ENCODE measurements around the gene CLDN19. TPM values are rescaled to one million over a fixed set of nuclear protein-coding genes. Genes with fewer than 3 reads are reported as not detected.
"Not testable (repeated sequence)": the region's sequence is repeated elsewhere in the genome, so short reads cannot be mapped to it uniquely, and the experiment has no call there.

Gene CLDN19
- total and polyA plus RNA-seq, 8 donors = 0.04 TPM; not detected in 7

- no peak overlapping the region for H3K4me3 ChIP-seq
- H3K9me3 ChIP-seq = no peaks in the 10 kb centered on the region
- no peak for DNase-seq
- no peaks in the 10 kb centered on the region for H3K36me3 ChIP-seq
- H3K4me1 ChIP-seq = no peaks in the 10 kb centered on the region
- WGBS, 2 donors = 82 to 87% methylated on average over 6 of the region's 6 CpGs
- no peak overlapping the region for H3K27ac ChIP-seq
- TF ChIP-seq CTCF (IDR thresholded peaks at IDR 0.05) = no peak
- no peaks in the 10 kb centered on the region for H3K27me3 ChIP-seq
- ATAC-seq = no peak
- intact Hi-C loops (cut with DNase I) = no loop called here
- FAIRE-seq = no peak
Measured at GRCh38 chr1:42723511-42723910, 16.5 kb downstream of the CLDN19 start.

- 98 to 100% methylated on average over 2 of the region's 2 CpGs for WGBS, 2 donors
- H3K27ac ChIP-seq; DNase-seq; H3K36me3 ChIP-seq; H3K4me3 ChIP-seq; intact Hi-C loops (cut with DNase I); H3K9me3 ChIP-seq; FAIRE-seq; ATAC-seq; H3K4me1 ChIP-seq; H3K27me3 ChIP-seq: not testable (repeated sequence)
Measured at GRCh38 chr1:42722403-42722802, 17.6 kb downstream of the CLDN19 start.

GRCh38 chr1:42721926-42722325 is 18.1 kb downstream of the CLDN19 start:
- ATAC-seq (no peak), DNase-seq (no peak), FAIRE-seq (no peak)
- Histone ChIP-seq H3K36me3 (no peaks in the 10 kb centered on the region), H3K27me3 (no peaks in the 10 kb centered on the region), H3K4me3 (no peak overlapping the region), H3K27ac (no peak overlapping the region), H3K9me3 (no peaks in the 10 kb centered on the region), H3K4me1 (no peaks in the 10 kb centered on the region)
- intact Hi-C loops (cut with DNase I) = no loop called here
- WGBS, 2 donors = 98 to 99% methylated on average over 3 of the region's 3 CpGs
- TF ChIP-seq CTCF (IDR thresholded peaks at IDR 0.05) = no peak

- ATAC-seq (peak in 3 of 4 donors; percentile 65 to 84 (median 83)), DNase-seq (no peak), FAIRE-seq (no peak)
- Histone ChIP-seq H3K9me3 (no peaks in the 10 kb centered on the region), H3K27me3 (no peaks in the 10 kb centered on the region), H3K36me3 (no peaks in the 10 kb centered on the region), H3K4me1 (no peaks in the 10 kb centered on the region), H3K4me3 (no peak overlapping the region), H3K27ac (no peak overlapping the region)
- TF ChIP-seq CTCF (IDR thresholded peaks at IDR 0.05) = no peak
- intact Hi-C loops (cut with DNase I) = no loop called here
- 76 to 81% methylated on average over 1 of the region's 1 CpG for WGBS, 2 donors
Measured at GRCh38 chr1:42720868-42721267, 19.2 kb downstream of the CLDN19 start.

GRCh38 chr1:42714441-42714840 is 25.6 kb downstream of the CLDN19 start:
- DNase-seq; H3K27me3 ChIP-seq; H3K4me3 ChIP-seq; intact Hi-C loops (cut with DNase I); H3K9me3 ChIP-seq; H3K36me3 ChIP-seq; ATAC-seq; FAIRE-seq; H3K27ac ChIP-seq; H3K4me1 ChIP-seq: not testable (repeated sequence)

- FAIRE-seq (no peak), ATAC-seq (no peak), DNase-seq (no peak)
- Histone ChIP-seq H3K9me3 (no peaks in the 10 kb centered on the region), H3K27ac (no peak overlapping the region), H3K4me3 (no peak overlapping the region), H3K4me1 (no peaks in the 10 kb centered on the region), H3K27me3 (no peaks in the 10 kb centered on the region), H3K36me3 (no peaks in the 10 kb centered on the region)
- intact Hi-C loops (cut with DNase I) = no loop called here
- no peak for TF ChIP-seq CTCF (IDR thresholded peaks at IDR 0.05)
Measured at GRCh38 chr1:42713293-42713692, 26.7 kb downstream of the CLDN19 start.

GRCh38 chr1:42712808-42713207 is 27.2 kb downstream of the CLDN19 start:
- intact Hi-C loops (cut with DNase I); FAIRE-seq: not testable (repeated sequence)
- WGBS, 2 donors = 72 to 73% methylated on average over 3 of the region's 3 CpGs

More at GRCh38 chr1:42712808-42713207, 27.2 kb downstream of the CLDN19 start:
- H3K27ac ChIP-seq, H3K4me1 ChIP-seq, H3K36me3 ChIP-seq, H3K4me3 ChIP-seq, H3K27me3 ChIP-seq, DNase-seq, ATAC-seq, H3K9me3 ChIP-seq: not testable (repeated sequence)

Measured in pancreas (tissue), 10 donors.